Subcutaneous adipose tissue (tissue), 4 donors: ENCODE data around the gene PLXNA2. TPM values are rescaled to one million over a fixed set of nuclear protein-coding genes. Genes with fewer than 3 reads are reported as not detected.

Experiments used
- total RNA-seq, 4 donors: library from RNA; depleted of rRNA; stranded (reverse); fragments of >200 nt; gene quantifications; one replicate each; pipeline ENCODE4 v1.1.0, GENCODE V29; 2016
- TF ChIP-seq, protein P1 (sequence below): fragments of 450-650 bp; IDR thresholded peaks from one replicate; pipeline ENCODE4 v1.5.1; 2016; ENCODE audit warnings: low read depth, mild to moderate bottlenecking, control low read depth, antibody characterized with exemption, moderate library complexity

PLXNA2 gene
- total RNA-seq, 4 donors from 2014 or later: 6.8 to 37.5 (median 14.3) TPM

DNA sequence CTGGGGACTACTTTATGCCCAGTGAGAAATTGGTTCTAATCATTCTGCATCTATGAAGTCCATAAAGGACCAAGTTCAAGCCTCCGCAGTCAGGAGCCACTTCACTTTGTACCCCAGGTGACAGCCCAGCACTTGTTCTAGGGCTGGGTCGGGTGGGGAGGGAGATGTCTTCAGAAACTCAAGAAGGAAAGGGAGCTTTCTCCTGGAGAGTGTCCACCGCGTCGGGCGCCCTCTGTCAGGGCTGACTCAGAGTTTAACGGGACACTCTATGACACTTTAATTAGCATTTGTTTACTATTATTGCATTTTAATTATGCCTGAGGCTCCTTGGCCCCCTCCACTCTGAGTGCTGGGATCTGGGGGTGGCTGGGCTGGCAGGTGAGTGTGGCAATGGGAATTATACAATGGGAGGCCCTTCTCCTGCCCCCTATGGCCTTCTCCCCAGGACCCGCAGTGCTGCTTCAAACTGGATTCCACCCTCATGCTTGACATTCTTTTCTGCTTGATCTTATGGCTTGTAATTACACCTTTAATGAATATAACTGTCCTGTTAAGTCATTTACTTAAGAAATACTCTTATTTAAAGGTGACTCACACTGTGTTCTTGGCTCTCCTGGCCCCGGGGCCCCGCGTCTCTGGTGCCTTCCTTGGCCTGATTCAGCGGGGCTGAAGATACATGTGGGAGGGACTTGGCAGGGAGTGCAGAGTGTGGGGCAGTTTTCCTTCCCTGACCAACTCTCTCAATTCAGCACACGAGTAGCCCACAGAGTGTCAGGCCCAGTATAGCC lies 136.6 kb downstream of the PLXNA2 start:
- TF ChIP-seq, protein P1, sequence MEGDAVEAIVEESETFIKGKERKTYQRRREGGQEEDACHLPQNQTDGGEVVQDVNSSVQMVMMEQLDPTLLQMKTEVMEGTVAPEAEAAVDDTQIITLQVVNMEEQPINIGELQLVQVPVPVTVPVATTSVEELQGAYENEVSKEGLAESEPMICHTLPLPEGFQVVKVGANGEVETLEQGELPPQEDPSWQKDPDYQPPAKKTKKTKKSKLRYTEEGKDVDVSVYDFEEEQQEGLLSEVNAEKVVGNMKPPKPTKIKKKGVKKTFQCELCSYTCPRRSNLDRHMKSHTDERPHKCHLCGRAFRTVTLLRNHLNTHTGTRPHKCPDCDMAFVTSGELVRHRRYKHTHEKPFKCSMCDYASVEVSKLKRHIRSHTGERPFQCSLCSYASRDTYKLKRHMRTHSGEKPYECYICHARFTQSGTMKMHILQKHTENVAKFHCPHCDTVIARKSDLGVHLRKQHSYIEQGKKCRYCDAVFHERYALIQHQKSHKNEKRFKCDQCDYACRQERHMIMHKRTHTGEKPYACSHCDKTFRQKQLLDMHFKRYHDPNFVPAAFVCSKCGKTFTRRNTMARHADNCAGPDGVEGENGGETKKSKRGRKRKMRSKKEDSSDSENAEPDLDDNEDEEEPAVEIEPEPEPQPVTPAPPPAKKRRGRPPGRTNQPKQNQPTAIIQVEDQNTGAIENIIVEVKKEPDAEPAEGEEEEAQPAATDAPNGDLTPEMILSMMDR: no peak

DNA sequence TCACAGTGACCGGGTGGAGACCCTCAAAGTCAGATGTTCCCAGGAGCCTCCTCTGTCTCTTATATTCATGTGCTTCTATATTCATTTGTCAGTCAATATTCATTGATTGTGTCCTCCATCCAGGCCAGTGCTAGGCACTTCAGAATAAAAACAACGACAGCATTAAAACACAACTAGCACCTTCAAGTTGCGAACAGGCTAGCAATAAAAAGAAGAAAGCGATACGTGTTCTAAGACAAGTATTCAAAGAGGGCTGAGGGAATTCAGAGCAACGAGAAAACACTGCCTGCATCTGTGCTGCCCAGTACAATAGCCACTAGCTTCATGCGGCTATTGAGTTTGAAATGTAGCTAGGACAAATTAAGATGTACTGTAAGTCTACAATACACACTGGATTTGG lies 138.0 kb downstream of the PLXNA2 start:
- TF ChIP-seq, protein P1: no peak

DNA sequence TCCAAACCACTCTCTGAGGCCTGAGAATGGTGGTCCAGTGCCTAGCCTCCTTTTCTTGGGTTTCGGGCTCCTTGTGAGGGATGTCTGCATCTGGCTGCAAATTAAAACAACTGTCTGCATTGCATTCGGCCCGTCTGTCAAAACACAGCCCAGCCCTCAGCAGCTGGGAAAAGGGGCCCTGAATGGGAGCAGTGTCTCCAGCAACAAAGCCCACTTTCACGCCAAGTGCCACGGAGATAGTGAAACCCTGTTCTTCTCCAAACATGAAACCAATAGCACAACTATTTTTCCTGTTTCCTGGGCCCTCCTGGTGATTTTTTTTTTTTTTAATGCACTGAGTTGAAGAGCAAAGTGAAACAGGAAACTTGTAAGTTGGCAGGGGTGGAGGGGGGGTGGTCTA lies 138.4 kb downstream of the PLXNA2 start:
- TF ChIP-seq, protein P1: no peak

DNA sequence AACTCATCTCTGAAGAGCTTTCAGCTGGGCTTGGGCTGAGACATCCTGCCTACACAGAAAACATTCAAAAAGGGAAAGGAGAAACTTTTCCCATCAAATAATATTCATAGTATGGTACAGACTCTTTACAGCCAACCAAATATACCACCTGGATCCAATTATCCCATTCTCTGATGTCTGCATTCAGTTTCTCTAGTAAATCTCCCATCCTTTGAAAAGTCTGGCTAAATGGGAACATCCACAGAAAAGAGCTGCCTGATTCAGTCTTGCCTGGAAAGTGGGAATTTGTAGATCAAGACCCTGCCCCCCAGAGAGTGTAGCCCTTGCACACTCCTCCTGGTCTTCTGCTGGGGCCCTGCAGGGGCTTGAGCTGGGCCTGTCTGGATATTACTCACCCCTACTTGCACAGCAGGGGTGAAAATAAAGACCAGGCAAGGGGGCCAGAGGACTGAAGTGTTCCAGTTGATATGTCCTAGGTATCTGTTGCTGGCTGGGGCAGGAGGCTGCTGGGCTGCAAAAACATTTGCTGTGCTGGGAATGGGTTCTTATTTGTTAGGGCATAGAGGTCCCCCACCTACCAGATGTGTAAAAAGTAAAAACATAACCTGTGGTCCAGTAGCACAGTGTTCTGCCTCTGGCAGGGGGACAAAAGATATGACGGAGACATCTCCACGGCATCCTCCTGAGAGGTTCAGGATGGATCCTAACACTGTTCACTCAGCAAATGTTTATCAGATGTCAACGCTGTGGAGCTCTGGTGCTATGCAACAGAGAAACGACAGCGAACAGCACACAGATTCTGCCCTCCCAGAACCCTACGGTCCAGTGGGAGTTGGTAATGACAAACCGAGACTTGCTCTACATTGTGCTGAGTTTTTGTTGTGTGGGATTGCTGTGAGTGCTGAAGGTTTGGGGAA lies 140.3 kb downstream of the PLXNA2 start:
- TF ChIP-seq, protein P1: no peak

DNA sequence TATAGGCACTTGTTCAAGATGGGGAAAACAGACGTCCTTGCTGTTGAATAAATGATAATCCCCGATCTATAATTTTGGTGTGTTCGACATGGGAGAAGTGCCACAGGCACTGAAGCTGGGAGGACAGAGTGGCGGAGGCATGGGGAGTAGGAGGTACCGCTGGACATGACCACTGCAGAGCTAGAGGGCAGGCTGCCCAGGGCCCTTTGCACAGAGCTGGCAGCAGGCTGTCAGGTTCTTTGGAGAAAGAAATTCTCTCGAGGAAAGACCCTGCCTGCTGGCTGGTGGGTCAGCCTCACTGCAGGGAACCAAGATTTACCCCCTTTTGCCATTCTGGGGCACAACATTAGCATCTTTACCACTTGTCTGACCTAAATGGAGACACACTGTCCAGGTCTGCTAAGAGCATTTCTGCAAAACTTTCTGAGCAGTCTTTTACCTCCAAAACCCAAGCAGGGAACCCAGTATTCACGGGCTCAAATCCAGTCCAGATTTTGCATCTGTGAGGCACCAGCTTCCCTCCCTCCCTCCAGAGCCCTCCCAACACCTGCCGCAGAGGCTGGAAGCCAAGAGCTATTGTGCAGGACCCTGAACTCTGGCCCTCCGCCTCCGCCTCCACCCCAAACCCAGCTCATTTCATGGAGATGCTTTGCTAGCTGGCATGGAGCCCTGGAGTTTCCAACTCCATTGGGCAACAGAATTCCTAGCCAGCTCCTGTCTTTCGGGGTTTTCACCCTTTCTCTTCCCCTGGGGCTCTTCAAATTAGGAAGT lies 142.3 kb downstream of the PLXNA2 start:
- TF ChIP-seq, protein P1: no peak

DNA sequence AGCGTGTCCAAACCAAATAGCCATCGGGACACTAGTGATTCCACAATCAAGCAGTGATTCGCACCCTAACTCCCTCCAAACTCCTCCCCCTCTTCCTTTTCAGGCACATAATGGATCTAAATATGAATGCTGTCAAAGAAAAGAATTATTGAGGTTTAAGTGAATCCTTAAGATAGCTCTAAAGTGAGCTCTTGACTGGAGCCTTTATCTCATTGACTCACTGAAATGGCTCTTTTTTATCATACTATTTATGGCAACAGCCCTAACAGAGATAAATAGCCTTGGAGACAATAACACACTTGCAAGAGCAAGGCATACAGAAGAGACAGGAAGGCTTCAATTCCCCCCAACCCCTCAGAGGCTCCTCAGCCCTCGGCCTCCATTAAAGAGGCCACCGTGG lies 143.3 kb downstream of the PLXNA2 start:
- TF ChIP-seq, protein P1: no peak

DNA sequence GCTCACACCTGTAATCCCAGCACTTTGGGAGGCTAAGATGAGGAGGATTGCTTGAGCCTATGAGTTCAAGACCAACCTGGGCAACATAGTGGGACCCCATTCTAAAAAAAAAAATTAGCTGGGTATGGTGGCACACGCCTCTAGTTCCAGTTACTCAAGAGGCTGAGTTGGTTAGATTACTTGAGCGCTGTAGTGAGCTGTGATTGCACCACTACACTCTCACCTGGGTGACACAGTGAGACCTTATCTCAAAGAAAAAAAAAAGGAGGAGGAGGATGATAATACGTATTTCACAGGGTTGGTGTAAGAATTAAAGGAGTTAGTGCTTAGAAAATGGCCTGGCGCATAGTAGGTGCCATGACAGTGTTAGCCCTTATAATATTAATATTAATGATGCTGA lies 144.1 kb downstream of the PLXNA2 start:
- TF ChIP-seq, protein P1: no peak
